SU-DHL-6 (cell line): ENCODE results near the gene LGR6.

Experiments
- H2AFZ ChIP-seq: fragments of 200-600 bp; sonication (generic); 2 replicates; pipeline ENCODE4 v1.6.1; 2014; ENCODE audit warnings: low read depth, mild to moderate bottlenecking, moderate library complexity, mixed read lengths, antibody characterized with exemption, low read length; ENCODE audit not compliant: severe bottlenecking
- H3F3A ChIP-seq: fragments of 200-600 bp; shearing (Covaris generic); 2 replicates; pipeline ENCODE4 v1.6.0; 2016; ENCODE audit warnings: antibody characterized with exemption, mild to moderate bottlenecking; ENCODE audit not compliant: insufficient read depth
- H3K27ac ChIP-seq: fragments of 200-600 bp; sonication (generic); 2 replicates; pipeline ENCODE4 v1.5.1; 2016; ENCODE audit warnings: low read depth, mild to moderate bottlenecking, low read length, moderate library complexity, mixed read lengths
- H3K27me3 ChIP-seq: fragments of 200-600 bp; sonication (generic), shearing (Covaris generic); 2 replicates; pipeline ENCODE4 v1.6.0; 2014; ENCODE audit warnings: mild to moderate bottlenecking, low read length
- H3K36me3 ChIP-seq: fragments of 200-600 bp; sonication (generic); 2 replicates; pipeline ENCODE4 v1.6.1; 2014; ENCODE audit warnings: mild to moderate bottlenecking, low read length, mixed read lengths
- H3K4me2 ChIP-seq: fragments of 300-600, 200-600 bp; shearing (Covaris generic), sonication (generic); 2 replicates; pipeline ENCODE4 v1.6.0; 2014; ENCODE audit warnings: low read length, low read depth, mild to moderate bottlenecking; ENCODE audit not compliant: poor library complexity, severe bottlenecking
- H3K4me3 ChIP-seq: fragments of 200-600 bp; sonication (generic); 2 replicates; pipeline ENCODE4 v1.5.1; 2014; ENCODE audit warnings: antibody characterized with exemption, low read length, mild to moderate bottlenecking, mixed read lengths; ENCODE audit not compliant: insufficient read depth, poor library complexity, severe bottlenecking
- H3K79me2 ChIP-seq: fragments of 200-600 bp; sonication (generic); 2 replicates; pipeline ENCODE4 v1.6.1; 2014; ENCODE audit warnings: mild to moderate bottlenecking, low read length, moderate library complexity; ENCODE audit not compliant: insufficient read depth
- H3K9ac ChIP-seq: fragments of 200-600 bp; sonication (generic); 2 replicates; pipeline ENCODE4 v1.7.0; 2014; ENCODE audit warnings: mild to moderate bottlenecking, low read length
- H3K9me2 ChIP-seq: fragments of 200-600 bp; sonication (generic); replicated peaks from 2 replicates; pipeline ENCODE4 v1.6.1; 2014; ENCODE audit warnings: low read length; ENCODE audit not compliant: insufficient read depth
- H3K9me3 ChIP-seq: fragments of 200-600 bp; sonication (generic); 2 replicates; pipeline ENCODE4 v1.6.1; 2014; ENCODE audit warnings: low read length, mixed read lengths; ENCODE audit not compliant: insufficient read depth
- H4K20me1 ChIP-seq: fragments of 200-600 bp; sonication (generic); 2 replicates; pipeline ENCODE4 v1.6.1; 2014; ENCODE audit warnings: low read depth, mild to moderate bottlenecking, antibody characterized with exemption, low read length, moderate library complexity, mixed read lengths
- CTCF ChIP-seq: fragments of 200-600 bp; sonication (generic); IDR thresholded peaks from one replicate; pipeline ENCODE4 v1.5.1; 2017; ENCODE audit warnings: antibody characterized with exemption, mild to moderate bottlenecking, low read length, moderate library complexity; ENCODE audit not compliant: insufficient read depth, poor library complexity, severe bottlenecking
- EZH2phosphoT487 ChIP-seq: fragments of 200-600 bp; sonication (generic), shearing (Covaris generic); conservative IDR thresholded peaks from 2 replicates; pipeline ENCODE4 v1.6.1; 2018; ENCODE audit warnings: mild to moderate bottlenecking, antibody characterized with exemption, low read length, moderate library complexity, mixed read lengths

LGR6 gene

GRCh38 chr1:202285908-202286307, 92.3 kb downstream of the LGR6 start:
- Histone ChIP-seq H3F3A (peaks cover 10% of the 10 kb centered on the region), H2AFZ (no peak overlapping the region), H3K27ac (no peak overlapping the region), H4K20me1 (no peaks in the 10 kb centered on the region), H3K27me3 (no peaks in the 10 kb centered on the region), H3K79me2 (no peaks in the 10 kb centered on the region), H3K36me3 (no peaks in the 10 kb centered on the region), H3K9me2 (no peaks in the 10 kb centered on the region), H3K9ac (no peak overlapping the region), H3K4me2 (no peak overlapping the region), H3K9me3 (no peaks in the 10 kb centered on the region), H3K4me3 (no peak overlapping the region)
- TF ChIP-seq CTCF = no peak
- TF ChIP-seq EZH2phosphoT487 = no peak

DNA sequence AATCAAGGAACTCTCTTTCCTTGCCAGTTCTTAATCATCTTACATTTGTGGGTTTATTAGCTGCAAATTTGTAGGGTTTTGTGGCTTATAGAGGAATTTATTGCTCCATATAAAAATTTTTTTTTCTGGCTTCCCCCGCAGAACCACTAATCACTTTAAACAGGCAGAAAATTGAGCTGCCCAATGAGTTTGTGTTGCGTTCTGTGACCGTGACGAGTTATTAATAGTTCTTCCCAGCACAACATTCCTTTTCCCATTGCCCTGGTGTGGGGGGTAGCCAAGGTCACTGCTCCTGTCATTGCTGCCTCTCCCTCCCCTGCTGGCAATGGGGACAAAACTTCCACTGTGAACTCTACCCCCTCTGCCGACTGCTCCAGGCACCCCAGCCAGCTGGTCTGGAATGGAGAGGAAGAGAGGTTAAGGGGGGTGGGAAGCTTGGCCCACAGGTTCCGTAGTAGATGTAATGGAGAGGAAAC, 93.1 kb downstream of the LGR6 start:
- no peaks in the 10 kb centered on the region for H3K9me2 ChIP-seq
- no peaks in the 10 kb centered on the region for H3K79me2 ChIP-seq
- no peak overlapping the region for H3K27ac ChIP-seq
- no peak overlapping the region for H3K4me2 ChIP-seq
- no peaks in the 10 kb centered on the region for H3K9me3 ChIP-seq
- H2AFZ ChIP-seq = no peak overlapping the region
- TF ChIP-seq EZH2phosphoT487 = no peak
- TF ChIP-seq CTCF = no peak
- H3K27me3 ChIP-seq = no peaks in the 10 kb centered on the region
- H3K4me3 ChIP-seq = no peak overlapping the region
- peaks cover 10% of the 10 kb centered on the region for H3F3A ChIP-seq
- H3K9ac ChIP-seq = no peak overlapping the region
- no peaks in the 10 kb centered on the region for H4K20me1 ChIP-seq
- no peaks in the 10 kb centered on the region for H3K36me3 ChIP-seq

DNA sequence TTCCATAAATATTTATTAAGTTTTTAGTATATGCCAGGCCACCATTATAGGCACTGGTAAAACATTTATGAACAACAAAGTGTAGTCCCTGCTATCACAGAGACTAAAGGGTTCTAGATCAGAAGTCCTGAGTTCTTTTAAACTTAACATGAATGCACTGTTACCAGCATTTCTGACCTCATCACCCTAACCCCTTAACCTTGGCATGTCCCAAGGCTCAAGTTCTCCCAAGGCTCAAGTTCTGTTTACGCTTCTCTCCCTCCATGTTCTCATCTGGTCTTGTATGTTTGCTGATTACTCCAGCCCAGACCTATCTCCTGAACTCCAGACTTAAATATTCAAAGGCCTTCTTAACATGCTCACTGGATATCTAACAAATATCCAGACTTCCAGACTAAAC, 93.6 kb downstream of the LGR6 start:
- Histone ChIP-seq H3K9ac (no peak overlapping the region), H3F3A (peaks cover 10% of the 10 kb centered on the region), H2AFZ (no peak overlapping the region), H3K27ac (no peak overlapping the region), H3K36me3 (no peaks in the 10 kb centered on the region), H3K9me2 (no peaks in the 10 kb centered on the region), H3K4me3 (no peak overlapping the region), H3K9me3 (no peaks in the 10 kb centered on the region), H3K27me3 (no peaks in the 10 kb centered on the region), H3K79me2 (no peaks in the 10 kb centered on the region), H4K20me1 (no peaks in the 10 kb centered on the region), H3K4me2 (no peak overlapping the region)
- no peak for TF ChIP-seq CTCF
- TF ChIP-seq EZH2phosphoT487 = no peak
